GM23338 (cell line): ENCODE results near the gene LNX1. TPM values are rescaled to one million over a fixed set of nuclear protein-coding genes. Genes with fewer than 3 reads are reported as not detected.

ENCODE experiments used
- ATAC-seq: fragments of 200-7000 bp; cut with Tn5 transposase; 3 replicates; pipeline ENCODE4 v1.9.1; 2020
- DNase-seq: peaks from one replicate; pipeline ENCODE4 v3.0.0-alpha.2; 2015; ENCODE audit warnings: low spot score
- H2AFZ ChIP-seq: fragments of 200-600 bp; sonication (generic); 2 replicates; pipeline ENCODE4 v1.8.0; 2016; ENCODE audit warnings: antibody characterized with exemption, mild to moderate bottlenecking, moderate library complexity
- H3F3A ChIP-seq: fragments of 200-600 bp; sonication (generic); replicated peaks from 2 replicates; pipeline ENCODE4 v1.8.0; 2017; ENCODE audit warnings: antibody characterized with exemption, mixed run types, low read depth
- H3K27ac ChIP-seq: fragments of 200-600 bp; sonication (generic); 2 replicates; pipeline ENCODE4 v1.6.1; 2016; ENCODE audit warnings: low read depth
- H3K27me3 ChIP-seq: fragments of 200-600 bp; sonication (generic); 2 replicates; pipeline ENCODE4 v1.8.0; 2016; ENCODE audit warnings: mild to moderate bottlenecking, mixed run types, moderate library complexity; ENCODE audit not compliant: insufficient read depth
- H3K36me3 ChIP-seq: fragments of 200-600 bp; sonication (generic); 2 replicates; pipeline ENCODE4 v1.8.0; 2016; ENCODE audit warnings: mild to moderate bottlenecking; ENCODE audit not compliant: insufficient read depth
- H3K4me1 ChIP-seq: fragments of 200-600 bp; sonication (generic); 2 replicates; pipeline ENCODE4 v1.8.0; 2016; ENCODE audit warnings: mild to moderate bottlenecking, moderate library complexity; ENCODE audit not compliant: insufficient read depth
- H3K4me2 ChIP-seq: fragments of 200-600 bp; sonication (generic); 2 replicates; pipeline ENCODE4 v1.7.1; 2017; ENCODE audit warnings: mixed run types
- H3K4me3 ChIP-seq: fragments of 200-600 bp; sonication (generic); 2 replicates; pipeline ENCODE4 v1.6.1; 2016; ENCODE audit warnings: mixed run types
- H3K79me2 ChIP-seq: fragments of 200-600 bp; sonication (generic); replicated peaks from 2 replicates; pipeline ENCODE4 v1.8.0; 2017; ENCODE audit warnings: mild to moderate bottlenecking; ENCODE audit not compliant: insufficient read depth
- H3K9me2 ChIP-seq: fragments of 200-600 bp; sonication (generic); 2 replicates; pipeline ENCODE4 v1.8.0; 2017; ENCODE audit not compliant: insufficient read depth
- H4K20me1 ChIP-seq: fragments of 200-600 bp; sonication (generic); replicated peaks from 2 replicates; pipeline ENCODE4 v1.8.0; 2017; ENCODE audit warnings: mild to moderate bottlenecking; ENCODE audit not compliant: insufficient read depth
- H3K27ac Mint-ChIP-seq: 2 replicates; pipeline ENCODE4 v1.8.0; 2020; ENCODE audit warnings: inconsistent platforms, mild to moderate bottlenecking, moderate library complexity, mixed read lengths
- H3K27me3 Mint-ChIP-seq: 3 replicates; pipeline ENCODE4 v1.8.0; 2022; ENCODE audit warnings: low read depth, mild to moderate bottlenecking, moderate library complexity, mixed read lengths, inconsistent platforms; ENCODE audit not compliant: insufficient read depth, poor library complexity
- H3K36me3 Mint-ChIP-seq: 3 replicates; pipeline ENCODE4 v1.8.0; 2021; ENCODE audit warnings: low read depth, mild to moderate bottlenecking, inconsistent platforms, moderate library complexity, mixed read lengths
- H3K4me1 Mint-ChIP-seq: 3 replicates; pipeline ENCODE4 v1.8.0; 2020; ENCODE audit warnings: mild to moderate bottlenecking, inconsistent platforms, mixed read lengths
- H3K4me3 Mint-ChIP-seq: 3 replicates; pipeline ENCODE4 v1.8.0; 2021; ENCODE audit warnings: moderate library complexity, mild to moderate bottlenecking, inconsistent platforms, mixed read lengths
- H3K9me3 Mint-ChIP-seq: 3 replicates; pipeline ENCODE4 v1.8.0; 2020; ENCODE audit warnings: moderate library complexity, mild to moderate bottlenecking, inconsistent platforms, mixed read lengths
- CREB1 ChIP-seq: fragments of 250-450 bp; sonication (Bioruptor Pico); IDR thresholded peaks from 2 replicates; pipeline ENCODE4 v1.5.0; 2020; ENCODE audit warnings: low read depth, mild to moderate bottlenecking, moderate library complexity
- CTCF ChIP-seq, 2 experiments: fragments of 200-600 bp in 1 of 2; sonication (generic) in 1 of 2; conservative IDR thresholded peaks; 2 replicates each; pipeline versions ENCODE4 v1.5.1 to v1.6.1; 2016 to 2017; ENCODE audit warnings: antibody characterized with exemption in 2 of 2, low read depth in 2 of 2, mild to moderate bottlenecking in 2 of 2, moderate library complexity in 1 of 2
- ETS1 ChIP-seq: IDR thresholded peaks from 2 replicates; pipeline ENCODE4 v1.6.1; 2016; ENCODE audit warnings: antibody characterized with exemption
- EZH2 ChIP-seq: fragments of 200-600 bp; sonication (generic); IDR thresholded peaks from one replicate; pipeline ENCODE4 v1.8.0; 2017; ENCODE audit warnings: antibody characterized with exemption, mild to moderate bottlenecking, low read depth; ENCODE audit not compliant: unreplicated experiment
- JUNB ChIP-seq: IDR thresholded peaks from one replicate; pipeline ENCODE4 v1.6.1; 2016; ENCODE audit warnings: antibody characterized with exemption; ENCODE audit not compliant: unreplicated experiment
- POLR2AphosphoS5 ChIP-seq: IDR thresholded peaks from 2 replicates; pipeline ENCODE4 v1.6.1; 2016; ENCODE audit warnings: antibody characterized with exemption, low read depth
- STAT1 ChIP-seq: IDR thresholded peaks from one replicate; pipeline ENCODE4 v1.6.1; 2016; ENCODE audit warnings: antibody characterized with exemption; ENCODE audit not compliant: unreplicated experiment
- ZNF114 ChIP-seq: fragments of 250-450 bp; sonication (Bioruptor Pico); IDR thresholded peaks from 2 replicates; pipeline ENCODE4 v1.5.0; 2020; ENCODE audit warnings: mild to moderate bottlenecking, moderate library complexity
- ZNF462 ChIP-seq: fragments of 250-450 bp; sonication (Bioruptor Pico); IDR thresholded peaks from 2 replicates; pipeline ENCODE4 v1.5.0; 2020; ENCODE audit warnings: mild to moderate bottlenecking, moderate library complexity
- polyA plus RNA-seq: library from polyadenylated mRNA; unstranded; fragments of >200 nt; fragmentation: Nextera tagmentation; extraction: Ambion mirVana; gene quantifications from 2 replicates; pipeline ENCODE4 v1.2.1, GENCODE V29; 2016
- total RNA-seq: library from RNA; depleted of rRNA; stranded (reverse); fragments of >200 nt; shearing (Covaris generic); gene quantifications from 2 replicates; pipeline ENCODE4 v1.2.3, GENCODE V29; 2014
- TF ChIP-seq, protein P1 (sequence below): IDR thresholded peaks from one replicate; pipeline ENCODE4 v1.6.1; 2018; ENCODE audit warnings: antibody characterized with exemption; ENCODE audit not compliant: unreplicated experiment

Gene LNX1
- total and polyA plus RNA-seq, 2 experiments from 2014 or later, result 5.4 to 6.4 TPM

DNA sequence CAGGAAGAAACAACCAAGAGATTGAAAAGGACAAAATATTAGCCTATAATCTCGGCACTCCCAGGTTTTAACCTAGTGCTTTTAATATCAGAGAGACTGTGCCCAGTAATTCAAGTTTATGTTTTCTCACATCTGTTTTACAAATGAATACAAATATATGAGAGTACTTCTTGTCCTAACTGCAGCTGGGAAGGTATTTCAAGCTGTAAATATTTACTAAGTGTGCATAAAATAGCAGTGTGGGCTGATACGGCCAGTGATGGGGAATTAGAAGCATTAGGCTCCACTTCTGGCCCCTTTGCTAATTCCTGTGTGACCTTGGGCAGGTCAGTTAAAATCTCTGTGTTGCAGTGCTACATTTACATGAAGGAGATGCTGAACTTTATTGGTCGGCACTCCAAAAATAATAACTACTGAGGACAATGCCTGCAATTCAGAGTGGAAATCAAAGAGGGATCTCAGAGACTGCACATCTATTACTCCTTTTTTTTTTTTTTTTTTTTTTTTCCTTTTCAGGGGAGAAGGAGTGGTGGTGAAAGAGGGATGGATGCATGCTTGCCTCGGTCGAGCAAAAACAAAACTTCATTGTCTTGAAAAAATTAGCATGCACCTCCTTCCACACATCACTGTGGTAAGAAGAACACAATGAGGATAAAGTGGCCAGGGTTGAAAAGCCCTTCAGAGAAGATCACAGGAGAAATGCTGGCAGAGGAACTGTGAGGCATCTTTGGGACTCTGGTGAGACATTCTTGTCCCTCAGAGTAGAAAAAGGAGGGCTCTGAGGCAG lies 44.6 kb upstream of the LNX1 start (continued):
- no peak for TF ChIP-seq ZNF462 (CRISPR knock-in tag)
- TF ChIP-seq ETS1, result no peak
- TF ChIP-seq STAT1, result no peak
- TF ChIP-seq CTCF (conservative IDR thresholded peaks at IDR 0.05; ENCODE audit: low read depth in 2 of 2), result no peak

DNA sequence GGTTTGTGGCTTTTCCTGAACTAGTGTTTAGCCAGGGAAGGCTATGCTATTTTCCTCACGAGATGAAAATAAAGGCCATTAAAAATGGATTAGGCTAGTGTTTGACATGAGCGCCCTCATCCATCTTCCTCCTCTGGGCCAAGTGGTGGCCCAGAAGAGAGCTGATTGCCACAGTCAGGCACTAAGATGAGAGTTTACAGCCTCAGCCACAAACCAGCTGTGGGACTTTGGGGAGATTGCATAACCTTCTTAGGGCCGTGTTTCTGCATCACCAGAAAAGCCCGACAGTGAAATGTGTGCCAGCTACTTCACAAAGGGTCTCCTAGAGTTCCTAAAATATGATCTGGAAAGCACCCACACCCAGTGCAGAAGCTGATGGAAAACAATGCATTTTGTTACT lies 42.3 kb upstream of the LNX1 start:
- no peak overlapping the region for H3K27ac Mint-ChIP-seq
- H3K79me2 ChIP-seq, result no peaks in the 10 kb centered on the region
- no peak for ATAC-seq
- TF ChIP-seq, protein P1, sequence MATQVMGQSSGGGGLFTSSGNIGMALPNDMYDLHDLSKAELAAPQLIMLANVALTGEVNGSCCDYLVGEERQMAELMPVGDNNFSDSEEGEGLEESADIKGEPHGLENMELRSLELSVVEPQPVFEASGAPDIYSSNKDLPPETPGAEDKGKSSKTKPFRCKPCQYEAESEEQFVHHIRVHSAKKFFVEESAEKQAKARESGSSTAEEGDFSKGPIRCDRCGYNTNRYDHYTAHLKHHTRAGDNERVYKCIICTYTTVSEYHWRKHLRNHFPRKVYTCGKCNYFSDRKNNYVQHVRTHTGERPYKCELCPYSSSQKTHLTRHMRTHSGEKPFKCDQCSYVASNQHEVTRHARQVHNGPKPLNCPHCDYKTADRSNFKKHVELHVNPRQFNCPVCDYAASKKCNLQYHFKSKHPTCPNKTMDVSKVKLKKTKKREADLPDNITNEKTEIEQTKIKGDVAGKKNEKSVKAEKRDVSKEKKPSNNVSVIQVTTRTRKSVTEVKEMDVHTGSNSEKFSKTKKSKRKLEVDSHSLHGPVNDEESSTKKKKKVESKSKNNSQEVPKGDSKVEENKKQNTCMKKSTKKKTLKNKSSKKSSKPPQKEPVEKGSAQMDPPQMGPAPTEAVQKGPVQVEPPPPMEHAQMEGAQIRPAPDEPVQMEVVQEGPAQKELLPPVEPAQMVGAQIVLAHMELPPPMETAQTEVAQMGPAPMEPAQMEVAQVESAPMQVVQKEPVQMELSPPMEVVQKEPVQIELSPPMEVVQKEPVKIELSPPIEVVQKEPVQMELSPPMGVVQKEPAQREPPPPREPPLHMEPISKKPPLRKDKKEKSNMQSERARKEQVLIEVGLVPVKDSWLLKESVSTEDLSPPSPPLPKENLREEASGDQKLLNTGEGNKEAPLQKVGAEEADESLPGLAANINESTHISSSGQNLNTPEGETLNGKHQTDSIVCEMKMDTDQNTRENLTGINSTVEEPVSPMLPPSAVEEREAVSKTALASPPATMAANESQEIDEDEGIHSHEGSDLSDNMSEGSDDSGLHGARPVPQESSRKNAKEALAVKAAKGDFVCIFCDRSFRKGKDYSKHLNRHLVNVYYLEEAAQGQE, result no peak
- no peak for TF ChIP-seq POLR2AphosphoS5
- TF ChIP-seq STAT1, result no peak
- no peak for TF ChIP-seq JUNB
- TF ChIP-seq ZNF114 (CRISPR knock-in tag), result no peak
- TF ChIP-seq CREB1 (CRISPR knock-in tag), result no peak
- TF ChIP-seq EZH2, result no peak

More for the DNA sequence above, 42.3 kb upstream of the LNX1 start:
- Mint-ChIP-seq H3K4me1 (no peaks in the 10 kb centered on the region; the same call in 2 of the 3 replicates), H3K27me3 (no peaks in the 10 kb centered on the region), H3K9me3 (no peaks in the 10 kb centered on the region), H3K4me3 (no peak overlapping the region), H3K36me3 (no peaks in the 10 kb centered on the region)
- Histone ChIP-seq H3K4me2 (no peak overlapping the region), H3K4me1 (no peaks in the 10 kb centered on the region), H3F3A (no peaks in the 10 kb centered on the region), H4K20me1 (no peaks in the 10 kb centered on the region), H3K36me3 (no peaks in the 10 kb centered on the region), H3K27ac (no peak overlapping the region), H3K4me3 (no peak overlapping the region), H3K27me3 (no peaks in the 10 kb centered on the region), H2AFZ (no peak overlapping the region), H3K9me2 (no peaks in the 10 kb centered on the region)
- no peak for DNase-seq
